Erythroblast (primary cell): ENCODE results near the gene PACC1.
"Not testable (repeated sequence)": the region's sequence is repeated elsewhere in the genome, so short reads cannot be mapped to it uniquely, and the experiment has no call there.

Source experiments
- DNase-seq, 2 experiments: peaks; one replicate each; lab custom pipeline; 2025; lab: John Stamatoyannopoulos, UW
- GATA1 ChIP-seq: IDR thresholded peaks from 2 replicates; pipeline ENCODE4 v1.6.1; 2011; ENCODE audit warnings: low read depth, mild to moderate bottlenecking, control low read depth, low read length, moderate library complexity
- POLR2A ChIP-seq: IDR thresholded peaks from 2 replicates; pipeline ENCODE4 v1.6.1; 2011; ENCODE audit warnings: mild to moderate bottlenecking, low read length

The PACC1 gene

GRCh38 chr1:212359794-212360479 is 54.7 kb downstream of the PACC1 start:
- TF ChIP-seq POLR2A (no peak), GATA1 (no peak)
- DNase-seq = no peak

GRCh38 chr1:212355230-212355969 is 59.3 kb downstream of the PACC1 start:
- TF ChIP-seq GATA1 = no peak
- no peak for TF ChIP-seq POLR2A
- DNase-seq = no peak

GRCh38 chr1:212354464-212354863 is 60.2 kb downstream of the PACC1 start:
- DNase-seq = no peak
- TF ChIP-seq GATA1 = no peak
- no peak for TF ChIP-seq POLR2A

GRCh38 chr1:212353181-212353580 is 61.5 kb downstream of the PACC1 start:
- TF ChIP-seq POLR2A = no peak
- TF ChIP-seq GATA1 = no peak
- peak; percentile 33 to 60 for DNase-seq

GRCh38 chr1:212351588-212352362 is 62.9 kb downstream of the PACC1 start:
- peak; percentile 83 to 84 for DNase-seq
- TF ChIP-seq GATA1 (no peak), POLR2A (no peak)

GRCh38 chr1:212346601-212347000 is 68.1 kb downstream of the PACC1 start:
- no peak for DNase-seq
- TF ChIP-seq POLR2A (no peak), GATA1 (no peak)

GRCh38 chr1:212344905-212345304 is 69.8 kb downstream of the PACC1 start:
- TF ChIP-seq GATA1 (no peak), POLR2A (no peak)
- no peak for DNase-seq

- no peak for DNase-seq
- TF ChIP-seq POLR2A (no peak), GATA1 (no peak)
Measured at GRCh38 chr1:212341090-212341489, 73.6 kb downstream of the PACC1 start.

GRCh38 chr1:212329105-212329504 is 85.6 kb downstream of the PACC1 start:
- no peak for TF ChIP-seq POLR2A
- TF ChIP-seq GATA1 = no peak

GRCh38 chr1:212328248-212328647 is 86.4 kb downstream of the PACC1 start:
- DNase-seq = no peak
- TF ChIP-seq POLR2A (no peak), GATA1 (no peak)

More at GRCh38 chr1:212329105-212329504, 85.6 kb downstream of the PACC1 start:
- DNase-seq = no peak

GRCh38 chr1:212326541-212326940 is 88.1 kb downstream of the PACC1 start:
- TF ChIP-seq POLR2A = no peak
- no peak for TF ChIP-seq GATA1
- DNase-seq = no peak

GRCh38 chr1:212323066-212323465 is 91.6 kb downstream of the PACC1 start:
- no peak for DNase-seq
- no peak for TF ChIP-seq POLR2A
- no peak for TF ChIP-seq GATA1

- not testable (repeated sequence) for DNase-seq
Measured at GRCh38 chr1:212321031-212321430, 93.7 kb downstream of the PACC1 start.

GRCh38 chr1:212317916-212318315 is 96.8 kb downstream of the PACC1 start:
- TF ChIP-seq POLR2A (no peak), GATA1 (no peak)

More at GRCh38 chr1:212317916-212318315, 96.8 kb downstream of the PACC1 start:
- peak in 1 of 2 experiments; percentile 2 for DNase-seq
